A673 (cell line): ENCODE results near the gene KCNIP3.

Experiments
- CTCF ChIP-seq: fragments of 300-800, 200-600 bp; sonication (generic); conservative IDR thresholded peaks from 2 replicates; pipeline ENCODE4 v1.5.1; 2017; ENCODE audit warnings: low read depth, mild to moderate bottlenecking, antibody characterized with exemption, low read length, moderate library complexity, mixed read lengths
- EZH2 ChIP-seq: fragments of 200-600 bp; sonication (generic); IDR thresholded peaks from 2 replicates; pipeline ENCODE4 v1.6.1; 2017; ENCODE audit warnings: borderline replicate concordance, low read depth, mild to moderate bottlenecking, mixed read lengths, antibody characterized with exemption, low read length; ENCODE audit not compliant: poor library complexity, severe bottlenecking

GRCh38 chr2:95329891-95330793, 33.0 kb downstream of the KCNIP3 start:
- TF ChIP-seq CTCF (no peak), EZH2 (no peak)
